Measurements from ENCODE around the gene COX19. TPM values are rescaled to one million over a fixed set of nuclear protein-coding genes. Genes with fewer than 3 reads are reported as not detected.

The COX19 gene
- total and polyA plus RNA-seq, 2 of the 13 experiments (the other 11 are each of a cell fraction or from before 2014, with no cell fraction given) = 11.5 to 21.7 TPM

DNA sequence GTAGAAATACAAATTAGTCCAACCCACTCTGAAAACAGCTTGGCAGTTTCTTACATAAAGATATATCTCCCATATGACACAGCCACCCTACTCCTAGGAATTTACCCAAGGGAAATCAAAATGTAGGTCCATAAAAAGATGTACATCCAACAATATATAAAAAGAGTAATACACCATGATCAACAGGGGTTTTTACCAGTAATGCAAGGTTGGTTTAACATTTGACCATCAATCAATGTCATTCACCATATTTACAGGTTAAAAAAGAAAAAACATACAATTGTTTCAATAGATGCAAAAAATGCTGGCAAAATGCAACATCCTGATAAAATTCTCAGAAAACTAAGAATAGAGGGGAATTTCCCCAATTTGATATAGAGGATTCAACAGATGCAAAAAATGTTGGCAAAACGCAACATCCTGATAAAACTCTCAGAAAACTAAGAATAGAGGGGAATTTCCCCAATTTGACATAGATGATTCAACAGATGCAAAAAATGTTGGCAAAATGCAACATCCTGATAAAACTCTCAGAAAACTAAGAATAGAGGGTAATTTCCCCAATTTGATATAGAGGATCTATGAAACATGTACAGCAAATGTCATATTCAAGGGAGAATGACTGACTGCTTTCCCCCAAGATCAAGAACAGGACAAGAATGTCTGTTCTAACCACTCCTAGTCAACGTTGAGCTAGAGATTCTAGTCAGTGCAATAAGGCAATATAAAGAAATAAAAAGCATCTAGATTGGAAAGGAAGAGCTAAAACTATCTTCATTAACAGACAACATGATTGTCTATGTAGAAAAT lies 34.5 kb downstream of the COX19 start:
- Histone ChIP-seq H3K4me2 (ENCODE audit: low read depth, low read length) (no peak overlapping the region), H2AFZ (ENCODE audit: low read length) (no peak overlapping the region), H3K4me1 (ENCODE audit: insufficient read depth, low read length) (peaks cover 19% of the 10 kb centered on the region), H3K4me3 (replicated peaks in 1 of 3; ENCODE audit: insufficient read depth in 1 of 3, low read depth in 2 of 3, low read length in 3 of 3) (no peak overlapping the region), H4K20me1 (ENCODE audit: insufficient read depth, low read length) (no peaks in the 10 kb centered on the region), H3K79me2 (ENCODE audit: insufficient read depth, low read length) (no peaks in the 10 kb centered on the region), H3K9me3 (ENCODE audit: low read length) (no peaks in the 10 kb centered on the region), H3K27ac (ENCODE audit: extremely low read length, insufficient read depth, low read length) (no peak overlapping the region), H3K27me3 (ENCODE audit: control insufficient read depth in 1 of 2, insufficient read depth in 2 of 2, low read length in 2 of 2) (no peaks in the 10 kb centered on the region), H3K9ac (ENCODE audit: insufficient read depth, low read depth, low read length) (no peak overlapping the region), H3K36me3 (replicated peaks in 1 of 2; ENCODE audit: control insufficient read depth in 1 of 2, insufficient read depth in 2 of 2, low read length in 2 of 2) (no peaks in the 10 kb centered on the region)
- intact Hi-C loops (cut with micrococcal nuclease; ENCODE audit: unreplicated experiment) = no loop called here
- BruUV-seq (replicated peaks) = no TSS peak
- DNase-seq (ENCODE audit: low spot score) (no peak), FAIRE-seq (no peak), ATAC-seq (no peak)
- POLR2A ChIA-PET = no interaction called here
- WGBS (ENCODE audit: low lambda C conversion rate) = 84% methylated on average over 2 of the region's 2 CpGs
- in situ Hi-C loops (cut with HindIII; ENCODE audit: extremely low pct_ligation_motif_present, low pct_unique_long_range_greater_than_20kb) = no loop called here
- CTCF ChIA-PET (ENCODE audit: low intra/inter-chr PET ratio, low total read pairs) = no interaction called here
- TF ChIP-seq, protein P1, sequence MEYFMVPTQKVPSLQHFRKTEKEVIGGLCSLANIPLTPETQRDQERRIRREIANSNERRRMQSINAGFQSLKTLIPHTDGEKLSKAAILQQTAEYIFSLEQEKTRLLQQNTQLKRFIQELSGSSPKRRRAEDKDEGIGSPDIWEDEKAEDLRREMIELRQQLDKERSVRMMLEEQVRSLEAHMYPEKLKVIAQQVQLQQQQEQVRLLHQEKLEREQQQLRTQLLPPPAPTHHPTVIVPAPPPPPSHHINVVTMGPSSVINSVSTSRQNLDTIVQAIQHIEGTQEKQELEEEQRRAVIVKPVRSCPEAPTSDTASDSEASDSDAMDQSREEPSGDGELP (IDR thresholded peaks at IDR 0.05; ENCODE audit: borderline replicate concordance, low read depth) = no peak

DNA sequence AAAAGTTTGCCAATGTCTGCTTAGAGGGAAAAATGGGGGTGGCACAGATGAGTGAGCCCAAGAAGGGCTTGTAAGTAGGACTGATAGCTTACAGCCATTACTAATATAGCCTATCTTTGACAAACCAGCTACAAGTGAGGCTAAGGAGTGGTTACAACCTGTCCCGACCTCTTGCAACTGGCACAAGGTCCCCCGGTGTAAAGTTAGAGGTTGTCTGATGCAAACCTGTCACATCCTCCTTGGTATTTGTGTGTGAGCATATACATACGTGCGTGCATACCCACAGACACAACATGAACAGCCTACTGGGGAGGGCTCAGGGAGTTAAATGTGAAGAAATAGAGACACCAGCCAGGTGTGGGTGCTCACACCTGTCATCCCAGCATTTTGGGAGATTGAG lies 35.5 kb downstream of the COX19 start:
- H3K4me1 ChIP-seq (ENCODE audit: insufficient read depth, low read length) = peaks cover 9% of the 10 kb centered on the region
- H3K9me3 ChIP-seq (ENCODE audit: low read length) = no peaks in the 10 kb centered on the region
- H2AFZ ChIP-seq (ENCODE audit: low read length) = no peak overlapping the region
- POLR2A ChIA-PET = no interaction called here
- BruUV-seq (replicated peaks) = no TSS peak
- intact Hi-C loops (cut with micrococcal nuclease; ENCODE audit: unreplicated experiment) (no loop called here), in situ Hi-C loops (cut with HindIII; ENCODE audit: extremely low pct_ligation_motif_present, low pct_unique_long_range_greater_than_20kb) (no loop called here)
- no peak overlapping the region for H3K4me2 ChIP-seq (ENCODE audit: low read depth, low read length)
- no peak overlapping the region for H3K27ac ChIP-seq (ENCODE audit: extremely low read length, insufficient read depth, low read length)
- no peaks in the 10 kb centered on the region for H3K36me3 ChIP-seq (replicated peaks in 1 of 2; ENCODE audit: control insufficient read depth in 1 of 2, insufficient read depth in 2 of 2, low read length in 2 of 2)
- H3K79me2 ChIP-seq (ENCODE audit: insufficient read depth, low read length) = no peaks in the 10 kb centered on the region
- H3K27me3 ChIP-seq (ENCODE audit: control insufficient read depth in 1 of 2, insufficient read depth in 2 of 2, low read length in 2 of 2) = no peaks in the 10 kb centered on the region
- CTCF ChIA-PET (ENCODE audit: low intra/inter-chr PET ratio, low total read pairs) = no interaction called here
- H3K4me3 ChIP-seq (replicated peaks in 1 of 3; ENCODE audit: insufficient read depth in 1 of 3, low read depth in 2 of 3, low read length in 3 of 3) = no peak overlapping the region
- FAIRE-seq (no peak), ATAC-seq (no peak), DNase-seq (ENCODE audit: low spot score) (no peak)
- H3K9ac ChIP-seq (ENCODE audit: insufficient read depth, low read depth, low read length) = no peak overlapping the region
- TF ChIP-seq ZNF138 (CRISPR knock-in tag; IDR thresholded peaks at IDR 0.05; ENCODE audit: low read depth) (no peak), CAMTA2 (CRISPR knock-in tag; IDR thresholded peaks at IDR 0.05; ENCODE audit: borderline replicate concordance) (no peak)
- H4K20me1 ChIP-seq (ENCODE audit: insufficient read depth, low read length) = no peaks in the 10 kb centered on the region
- 94% methylated on average over 2 of the region's 4 CpGs for WGBS (ENCODE audit: low lambda C conversion rate)
